Measurements from ENCODE around the gene LMBR1.

DNA sequence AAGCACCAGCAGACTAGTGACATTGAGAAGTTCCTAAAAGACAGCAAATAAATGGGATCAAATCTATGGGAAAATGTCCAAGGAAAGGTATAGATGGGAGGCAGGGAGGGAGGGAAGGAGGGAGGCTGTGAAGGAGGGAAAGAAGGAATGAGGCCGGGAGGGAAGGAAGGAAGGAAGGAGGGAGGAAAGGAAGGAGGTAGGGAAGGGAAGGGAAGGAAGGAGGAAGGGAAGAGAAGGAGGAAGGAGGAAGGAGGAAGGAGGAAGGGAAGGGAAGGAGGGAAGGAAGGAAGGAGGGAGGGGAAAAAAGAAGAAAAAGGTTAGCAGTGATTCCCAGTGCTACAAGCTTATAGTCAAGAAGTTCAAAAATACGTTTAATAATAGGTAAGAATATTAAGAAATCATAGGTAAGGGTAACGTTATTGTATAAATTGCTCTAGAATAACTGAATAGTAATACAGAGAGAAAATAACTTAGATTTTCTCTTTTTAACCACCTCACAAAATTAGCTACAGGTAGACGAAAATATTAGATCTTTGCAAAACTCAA is 106.9 kb downstream of the LMBR1 start:
- no peak for TF ChIP-seq POLR2AphosphoS5 (IDR thresholded peaks at IDR 0.05; ENCODE audit: low read depth, low read length)
- TF ChIP-seq, protein P1, sequence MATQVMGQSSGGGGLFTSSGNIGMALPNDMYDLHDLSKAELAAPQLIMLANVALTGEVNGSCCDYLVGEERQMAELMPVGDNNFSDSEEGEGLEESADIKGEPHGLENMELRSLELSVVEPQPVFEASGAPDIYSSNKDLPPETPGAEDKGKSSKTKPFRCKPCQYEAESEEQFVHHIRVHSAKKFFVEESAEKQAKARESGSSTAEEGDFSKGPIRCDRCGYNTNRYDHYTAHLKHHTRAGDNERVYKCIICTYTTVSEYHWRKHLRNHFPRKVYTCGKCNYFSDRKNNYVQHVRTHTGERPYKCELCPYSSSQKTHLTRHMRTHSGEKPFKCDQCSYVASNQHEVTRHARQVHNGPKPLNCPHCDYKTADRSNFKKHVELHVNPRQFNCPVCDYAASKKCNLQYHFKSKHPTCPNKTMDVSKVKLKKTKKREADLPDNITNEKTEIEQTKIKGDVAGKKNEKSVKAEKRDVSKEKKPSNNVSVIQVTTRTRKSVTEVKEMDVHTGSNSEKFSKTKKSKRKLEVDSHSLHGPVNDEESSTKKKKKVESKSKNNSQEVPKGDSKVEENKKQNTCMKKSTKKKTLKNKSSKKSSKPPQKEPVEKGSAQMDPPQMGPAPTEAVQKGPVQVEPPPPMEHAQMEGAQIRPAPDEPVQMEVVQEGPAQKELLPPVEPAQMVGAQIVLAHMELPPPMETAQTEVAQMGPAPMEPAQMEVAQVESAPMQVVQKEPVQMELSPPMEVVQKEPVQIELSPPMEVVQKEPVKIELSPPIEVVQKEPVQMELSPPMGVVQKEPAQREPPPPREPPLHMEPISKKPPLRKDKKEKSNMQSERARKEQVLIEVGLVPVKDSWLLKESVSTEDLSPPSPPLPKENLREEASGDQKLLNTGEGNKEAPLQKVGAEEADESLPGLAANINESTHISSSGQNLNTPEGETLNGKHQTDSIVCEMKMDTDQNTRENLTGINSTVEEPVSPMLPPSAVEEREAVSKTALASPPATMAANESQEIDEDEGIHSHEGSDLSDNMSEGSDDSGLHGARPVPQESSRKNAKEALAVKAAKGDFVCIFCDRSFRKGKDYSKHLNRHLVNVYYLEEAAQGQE (IDR thresholded peaks at IDR 0.05; ENCODE audit: insufficient read depth in 1 of 2, low read depth in 2 of 2, low read length in 2 of 2): no peak
- no peak for TF ChIP-seq TAF1 (IDR thresholded peaks at IDR 0.05; ENCODE audit: borderline replicate concordance, insufficient read depth, low read length)
- no peak for TF ChIP-seq SIN3A (IDR thresholded peaks at IDR 0.05; ENCODE audit: borderline replicate concordance, insufficient read depth, low read length)
- no peak for TF ChIP-seq FOXP2 (optimal IDR thresholded peaks at IDR 0.05; ENCODE audit: borderline replicate concordance, extremely low read depth, extremely low read length, insufficient read depth)

Data from PFSK-1 (cell line).